Prostate gland (tissue), 2 donors: ENCODE measurements around the gene STAB2.

Source experiments
- POLR2A ChIP-seq: fragments of 450-650 bp; IDR thresholded peaks from one replicate; pipeline ENCODE4 v1.6.1; 2016; ENCODE audit warnings: antibody characterized with exemption, mild to moderate bottlenecking
- TF ChIP-seq, protein P1 (sequence below), 4 experiments: fragments of 200-600 bp in 2 of 4; fragments of 450-650 bp in 2 of 4; sonication (generic) in 2 of 4; IDR thresholded peaks; 1 replicate in 3 of 4; 2 replicates in 1 of 4; pipeline ENCODE4 v1.5.1; 2016 to 2019; ENCODE audit warnings: antibody characterized with exemption in 4 of 4, mild to moderate bottlenecking in 2 of 4, moderate library complexity in 2 of 4

DNA sequence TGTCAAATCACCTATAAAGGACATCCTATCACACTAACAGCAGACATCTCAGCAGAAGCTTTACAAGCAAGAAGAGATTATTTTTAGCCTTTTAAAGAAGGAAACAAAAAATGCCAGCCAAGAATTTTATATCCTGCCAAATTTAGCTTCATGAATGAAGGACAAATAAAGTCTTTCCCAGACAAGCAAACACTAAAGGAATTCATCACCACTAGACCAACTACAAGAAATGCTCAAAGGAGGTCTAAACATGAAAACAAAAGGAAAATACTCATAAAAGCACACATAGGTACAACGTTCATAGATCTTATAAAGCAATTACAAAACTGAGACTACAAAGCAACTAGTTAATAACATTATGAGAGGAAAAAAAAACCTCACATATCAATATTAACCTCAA is 20.7 kb upstream of the STAB2 start:
- TF ChIP-seq, protein P1, sequence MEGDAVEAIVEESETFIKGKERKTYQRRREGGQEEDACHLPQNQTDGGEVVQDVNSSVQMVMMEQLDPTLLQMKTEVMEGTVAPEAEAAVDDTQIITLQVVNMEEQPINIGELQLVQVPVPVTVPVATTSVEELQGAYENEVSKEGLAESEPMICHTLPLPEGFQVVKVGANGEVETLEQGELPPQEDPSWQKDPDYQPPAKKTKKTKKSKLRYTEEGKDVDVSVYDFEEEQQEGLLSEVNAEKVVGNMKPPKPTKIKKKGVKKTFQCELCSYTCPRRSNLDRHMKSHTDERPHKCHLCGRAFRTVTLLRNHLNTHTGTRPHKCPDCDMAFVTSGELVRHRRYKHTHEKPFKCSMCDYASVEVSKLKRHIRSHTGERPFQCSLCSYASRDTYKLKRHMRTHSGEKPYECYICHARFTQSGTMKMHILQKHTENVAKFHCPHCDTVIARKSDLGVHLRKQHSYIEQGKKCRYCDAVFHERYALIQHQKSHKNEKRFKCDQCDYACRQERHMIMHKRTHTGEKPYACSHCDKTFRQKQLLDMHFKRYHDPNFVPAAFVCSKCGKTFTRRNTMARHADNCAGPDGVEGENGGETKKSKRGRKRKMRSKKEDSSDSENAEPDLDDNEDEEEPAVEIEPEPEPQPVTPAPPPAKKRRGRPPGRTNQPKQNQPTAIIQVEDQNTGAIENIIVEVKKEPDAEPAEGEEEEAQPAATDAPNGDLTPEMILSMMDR (IDR thresholded peaks at IDR 0.05) = no peak
- TF ChIP-seq POLR2A = no peak
